UCSD-AML1 (cell line): Measurements from ENCODE around the gene RASA3.

Experiments used
- DNase-seq: peaks from one replicate; lab custom pipeline; 2025; ENCODE audit not compliant: unreplicated experiment; lab: John Stamatoyannopoulos, UW

Gene RASA3

DNA sequence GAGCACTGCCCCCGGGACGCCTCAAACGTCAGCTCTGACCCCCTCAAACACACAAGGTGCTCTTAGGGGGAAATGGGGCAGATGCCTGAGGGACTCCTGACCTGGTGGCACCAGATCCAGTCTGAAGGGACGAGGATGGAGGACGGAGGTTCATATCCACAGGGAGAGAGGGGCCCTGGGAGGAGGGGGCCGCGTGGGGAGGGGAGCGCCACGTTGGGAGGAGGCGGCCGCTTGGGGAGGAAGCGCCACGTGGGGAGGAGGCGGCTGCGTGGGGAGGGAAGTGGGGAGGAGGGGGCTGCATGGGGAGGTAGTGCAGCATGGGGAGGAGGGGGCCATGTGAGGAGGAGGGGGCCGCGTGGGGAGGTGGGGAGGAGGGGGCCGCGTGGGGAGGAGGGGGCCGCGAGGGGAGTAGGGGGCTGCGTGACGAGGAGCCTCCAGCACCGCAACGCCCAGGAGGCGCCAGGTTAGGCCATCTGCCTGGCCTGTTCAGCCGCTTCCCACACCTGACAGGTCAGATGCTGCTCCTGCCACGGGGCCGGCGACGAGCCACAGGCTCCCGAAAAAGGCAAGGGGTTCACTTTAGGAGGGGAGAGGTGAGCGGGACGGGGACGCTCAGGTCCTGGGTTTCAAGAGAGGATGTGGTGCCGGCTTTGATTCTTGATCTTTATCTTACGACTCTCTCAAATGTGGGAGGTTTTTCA is 121.9 kb downstream of the RASA3 start:
- DNase-seq = no peak

DNA sequence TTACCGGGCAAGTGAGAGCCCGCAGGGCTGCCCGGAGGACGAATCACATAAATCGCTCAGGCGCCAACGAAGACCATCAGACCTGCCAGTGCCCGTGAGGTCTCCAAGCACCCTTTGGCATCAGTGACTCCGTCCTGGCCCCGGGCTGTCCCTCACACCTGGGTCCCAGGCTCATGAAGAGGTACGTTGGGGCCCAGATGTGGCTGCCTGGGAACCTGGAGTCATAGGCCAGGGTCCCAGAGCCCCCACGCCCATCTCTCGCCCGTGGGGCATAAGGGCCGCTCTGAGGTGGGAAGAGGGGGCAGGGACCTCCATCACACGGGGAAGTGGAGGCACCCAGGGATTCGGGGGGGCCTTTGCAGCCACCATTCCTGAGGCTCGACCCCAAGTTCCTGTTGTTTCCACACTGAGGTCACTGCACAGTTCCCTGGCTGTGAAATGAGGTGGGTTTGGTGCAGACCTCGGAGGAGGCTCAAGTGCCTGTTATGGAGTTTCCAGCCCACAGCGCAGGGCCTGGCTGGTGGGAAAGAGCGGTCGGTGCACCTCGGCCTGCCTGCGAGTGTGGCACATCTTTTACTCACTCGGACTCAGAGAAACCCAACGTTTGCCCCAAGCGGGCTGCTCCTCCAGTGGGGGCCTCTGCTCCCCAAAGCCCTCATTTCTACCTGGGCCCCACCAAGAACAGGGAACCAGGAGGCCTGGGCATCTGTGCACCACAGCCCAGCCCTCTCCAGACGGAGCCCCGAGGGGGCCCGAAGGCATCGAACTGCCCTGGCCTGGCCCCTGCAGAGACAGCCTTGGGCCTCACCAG is 122.6 kb downstream of the RASA3 start:
- DNase-seq = no peak

DNA sequence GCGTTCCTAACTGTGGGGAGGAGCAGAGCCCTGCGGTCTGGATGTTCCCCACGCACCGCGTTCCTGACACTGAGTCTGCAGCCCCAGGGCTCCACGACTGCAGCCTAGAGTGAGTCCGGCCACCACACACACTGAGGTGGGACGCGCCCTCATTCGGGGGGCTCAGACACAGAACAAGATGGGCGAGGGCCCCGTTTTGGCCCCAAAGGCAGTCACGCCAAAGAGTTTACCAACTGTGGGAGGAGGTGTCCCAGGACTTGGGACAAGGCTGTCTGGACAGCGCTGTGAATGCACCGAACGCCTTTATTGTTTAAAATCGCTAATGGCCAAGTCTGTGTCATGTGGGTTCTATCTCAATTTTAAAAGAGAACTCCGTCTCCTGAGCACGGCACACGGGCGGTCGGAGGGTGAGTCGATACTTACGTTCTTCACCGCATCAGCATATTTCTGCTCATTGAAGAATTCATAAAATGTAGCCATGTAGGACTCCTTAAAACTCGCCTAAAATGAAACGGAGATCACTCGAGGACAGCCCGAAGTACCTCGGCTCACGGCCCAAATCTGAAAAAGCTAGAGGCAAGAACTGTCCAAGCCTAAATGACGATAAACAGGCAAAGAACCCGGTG is 123.3 kb downstream of the RASA3 start:
- no peak for DNase-seq

DNA sequence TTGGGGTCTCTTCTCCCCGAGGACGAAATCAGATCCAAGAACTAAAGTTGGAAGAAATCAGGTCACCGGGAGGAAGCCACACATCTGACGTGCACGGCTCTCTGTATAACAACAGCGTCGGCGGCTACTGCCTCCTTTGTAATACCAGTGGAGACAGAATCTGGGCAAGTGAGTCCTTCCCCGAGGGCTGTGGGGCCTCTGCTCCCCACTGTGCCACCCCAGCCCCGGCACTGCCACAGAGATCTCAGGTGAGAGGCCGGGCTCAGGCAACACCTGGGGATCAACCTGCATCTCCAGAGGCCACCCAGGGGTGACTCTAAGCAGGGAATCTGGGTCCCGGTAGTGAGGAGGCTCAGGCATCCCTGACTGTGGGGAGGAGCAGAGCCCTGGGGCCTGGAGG is 124.9 kb downstream of the RASA3 start:
- no peak for DNase-seq

DNA sequence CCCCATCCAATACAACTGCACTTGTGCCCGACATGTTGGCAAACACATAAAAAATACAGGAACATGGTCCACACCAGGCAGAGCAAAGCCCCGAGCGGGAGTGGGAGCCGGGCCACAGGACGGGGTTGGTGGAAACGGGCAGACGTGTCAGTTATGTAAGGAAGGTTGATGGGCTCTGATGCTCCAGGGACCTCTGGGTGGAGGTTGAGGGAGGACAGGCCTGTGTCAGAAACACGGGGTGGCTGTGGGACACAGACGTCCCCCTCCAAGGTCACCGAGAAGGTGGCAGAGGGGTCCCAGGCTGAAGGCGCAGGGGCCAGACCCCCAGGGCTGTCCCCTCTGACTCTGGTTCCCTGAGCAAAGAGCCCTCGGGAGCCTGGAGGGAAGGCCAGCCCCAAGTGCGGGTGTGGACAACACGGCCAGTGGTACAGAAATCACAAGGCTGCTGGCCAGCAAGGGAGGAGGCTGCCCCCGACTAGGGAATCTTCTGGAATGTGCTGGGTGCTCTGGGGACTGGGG is 127.2 kb downstream of the RASA3 start:
- DNase-seq = no peak

DNA sequence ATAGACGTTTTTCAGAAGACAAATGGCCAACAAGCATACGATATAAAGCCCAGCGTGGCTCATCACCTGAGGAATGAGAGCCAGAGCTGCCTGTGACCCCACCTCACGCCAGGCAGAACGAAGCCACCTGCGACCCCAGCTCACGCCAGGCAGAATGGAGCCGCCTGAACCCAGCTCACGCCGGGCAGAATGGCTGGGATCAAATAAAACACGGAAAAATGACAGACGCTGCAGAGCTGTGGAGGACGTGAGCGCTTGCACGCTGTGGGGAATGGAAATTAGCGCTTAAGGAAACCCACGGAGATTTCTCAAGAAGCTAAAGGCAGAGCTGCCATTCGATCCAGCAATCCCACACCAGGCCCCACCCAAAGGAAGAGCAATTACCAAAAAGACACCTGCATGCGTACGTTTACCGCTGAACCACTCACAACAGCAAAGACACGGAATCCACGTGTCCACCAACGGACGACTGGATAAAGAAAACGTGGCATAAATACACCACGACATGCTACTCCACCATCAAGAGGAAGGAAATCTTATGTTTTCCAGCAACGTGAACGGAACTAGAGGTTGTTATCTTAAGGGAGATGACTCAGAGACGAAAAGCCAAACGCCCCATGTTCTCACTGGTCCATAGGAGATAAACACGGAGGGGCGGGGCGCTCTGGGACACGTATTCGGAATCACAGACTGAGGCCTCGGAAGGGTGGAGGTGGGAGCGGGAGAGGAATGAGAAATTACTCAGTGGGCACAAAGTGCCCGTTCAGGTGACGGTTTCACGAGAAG is 127.8 kb downstream of the RASA3 start:
- DNase-seq = peak; percentile 22

DNA sequence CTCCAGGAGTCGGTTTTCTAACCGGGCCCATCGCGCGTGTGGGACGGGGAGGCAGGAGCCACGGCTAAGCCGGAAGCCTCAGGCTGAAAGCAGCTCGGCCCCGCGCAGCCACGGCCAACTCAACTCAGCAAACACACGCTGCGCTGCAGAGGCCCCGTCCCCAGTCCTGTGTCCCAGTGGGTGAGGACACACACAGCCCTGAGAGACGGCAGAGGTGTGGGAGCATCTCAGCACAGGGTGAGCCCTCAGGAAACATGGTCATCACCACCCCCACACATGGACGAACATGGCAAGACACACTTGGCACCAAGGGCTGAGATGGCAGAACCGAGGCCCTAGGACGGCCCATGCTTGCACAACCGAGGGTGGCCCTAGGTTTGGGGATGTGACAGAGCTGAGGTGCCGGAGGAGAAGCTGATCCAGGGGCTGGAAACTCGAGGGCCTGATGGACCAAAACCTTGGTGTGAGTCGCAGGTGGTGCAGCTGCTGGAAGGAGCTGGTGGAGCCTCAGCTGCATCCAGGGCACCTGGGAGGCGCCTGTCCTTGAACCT is 129.6 kb downstream of the RASA3 start:
- DNase-seq = no peak

DNA sequence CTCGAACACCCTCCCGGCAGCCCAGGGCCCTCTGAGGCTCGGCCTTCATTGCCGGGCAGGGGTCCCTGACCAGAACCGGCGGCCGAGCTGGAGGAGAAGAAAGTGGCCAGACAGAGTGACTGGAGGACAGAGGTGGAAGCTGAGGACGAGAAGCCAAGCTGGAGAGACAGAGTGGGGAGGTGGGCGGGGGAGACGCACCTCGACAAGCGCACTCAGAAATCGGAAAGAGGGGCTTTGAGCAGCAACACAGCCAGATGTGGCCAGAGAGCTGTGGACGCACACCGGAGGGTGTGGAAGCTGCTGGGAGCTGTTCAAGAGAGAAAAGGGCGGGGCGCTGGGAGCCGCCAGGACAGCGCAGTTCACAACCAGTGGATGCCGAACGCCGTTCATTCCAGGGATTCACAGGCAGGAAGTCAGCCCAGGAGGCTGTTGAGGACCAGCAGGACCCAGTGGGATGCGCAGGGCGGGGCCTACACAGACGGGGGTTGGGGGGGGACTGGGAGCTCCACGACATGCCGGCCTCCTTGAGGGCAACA is 130.3 kb downstream of the RASA3 start:
- no peak for DNase-seq

DNA sequence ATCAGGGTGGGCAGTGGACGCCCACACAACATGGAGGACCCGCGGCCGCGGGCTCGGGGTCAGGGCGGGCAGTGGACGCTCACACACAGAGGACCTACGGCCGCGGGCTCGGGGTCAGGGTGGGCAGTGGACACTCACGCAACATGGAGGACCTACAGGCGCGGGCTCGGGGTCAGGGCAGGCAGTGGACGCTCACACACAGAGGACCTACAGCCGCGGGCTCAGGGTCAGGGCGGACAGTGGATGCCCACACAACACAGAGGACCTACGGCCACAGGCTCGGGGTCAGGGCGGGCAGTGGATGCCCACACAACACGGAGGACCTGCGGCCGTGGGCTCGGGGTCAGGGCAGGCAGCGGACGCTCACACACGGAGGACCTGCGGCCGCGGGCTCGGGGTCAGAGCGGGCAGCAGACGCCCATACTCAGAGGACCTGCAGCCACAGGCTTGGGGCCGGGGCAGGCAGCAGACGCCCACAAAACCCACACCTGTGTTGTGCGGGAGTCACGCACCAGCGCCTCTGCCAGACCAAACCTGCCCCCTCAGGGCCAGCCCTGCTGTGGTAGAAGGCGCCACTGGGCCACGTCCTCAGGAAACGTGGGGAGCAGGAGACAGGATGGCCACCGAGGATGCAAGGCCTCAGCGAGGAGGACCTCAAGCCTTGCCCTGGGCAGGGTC is 131.0 kb downstream of the RASA3 start:
- no peak for DNase-seq

DNA sequence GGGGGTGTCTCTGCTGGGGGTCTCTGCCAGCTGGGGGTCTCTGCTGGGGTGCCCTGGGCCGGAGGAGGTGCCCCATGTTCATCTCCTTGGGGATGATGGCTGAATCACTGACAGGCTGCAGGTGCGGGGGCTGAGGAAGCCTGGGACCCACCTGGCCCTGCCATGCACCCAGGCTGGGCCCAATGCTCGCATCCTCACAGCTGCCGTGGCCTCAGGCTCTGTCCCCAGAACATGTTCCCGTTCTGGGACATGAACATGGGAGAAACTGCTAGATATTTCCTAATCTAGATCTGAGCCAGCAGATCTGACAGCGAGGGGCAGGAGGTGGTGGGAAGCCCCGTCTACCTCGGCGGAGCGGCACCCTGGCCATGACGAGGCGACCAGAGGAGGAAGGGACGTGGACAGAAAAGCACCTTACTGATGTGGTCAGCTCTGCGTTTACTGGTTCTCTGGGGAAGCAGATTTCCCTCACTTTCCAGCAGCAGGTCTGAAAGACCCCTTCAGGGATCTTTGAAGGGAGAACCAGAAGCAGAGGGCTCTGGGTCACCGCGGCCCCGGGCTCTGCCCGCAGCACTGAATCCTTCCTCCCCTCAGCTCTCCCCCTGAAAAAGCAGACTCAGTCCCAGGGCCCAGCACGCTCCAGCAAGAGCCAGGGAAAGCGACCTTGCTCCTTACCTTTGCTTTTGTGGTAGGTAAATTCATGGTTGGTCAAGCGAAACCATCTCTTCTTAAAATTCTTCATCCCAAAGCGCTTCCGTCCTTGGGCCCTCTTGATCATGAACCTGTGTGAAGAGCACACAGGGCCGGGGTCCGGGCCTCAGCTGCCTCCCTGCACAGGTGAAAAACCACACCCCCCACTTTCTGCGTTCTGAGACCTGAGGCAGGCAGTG is 132.0 kb downstream of the RASA3 start:
- no peak for DNase-seq

DNA sequence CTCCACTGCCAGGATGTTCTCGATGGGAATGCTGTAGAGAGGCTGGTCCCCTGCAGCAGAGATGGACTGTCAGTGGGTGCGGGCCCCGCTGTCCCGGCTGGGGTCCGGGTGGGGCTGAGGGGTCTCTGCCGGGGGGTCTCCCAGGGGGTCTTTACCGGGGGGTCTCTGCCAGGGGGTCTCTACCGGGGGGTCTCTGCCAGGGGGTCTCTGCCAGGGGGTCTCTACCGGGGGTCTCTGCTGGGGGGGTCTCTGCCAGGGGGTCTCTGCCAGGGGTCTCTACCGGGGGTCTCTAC is 132.9 kb downstream of the RASA3 start:
- DNase-seq = no peak

DNA sequence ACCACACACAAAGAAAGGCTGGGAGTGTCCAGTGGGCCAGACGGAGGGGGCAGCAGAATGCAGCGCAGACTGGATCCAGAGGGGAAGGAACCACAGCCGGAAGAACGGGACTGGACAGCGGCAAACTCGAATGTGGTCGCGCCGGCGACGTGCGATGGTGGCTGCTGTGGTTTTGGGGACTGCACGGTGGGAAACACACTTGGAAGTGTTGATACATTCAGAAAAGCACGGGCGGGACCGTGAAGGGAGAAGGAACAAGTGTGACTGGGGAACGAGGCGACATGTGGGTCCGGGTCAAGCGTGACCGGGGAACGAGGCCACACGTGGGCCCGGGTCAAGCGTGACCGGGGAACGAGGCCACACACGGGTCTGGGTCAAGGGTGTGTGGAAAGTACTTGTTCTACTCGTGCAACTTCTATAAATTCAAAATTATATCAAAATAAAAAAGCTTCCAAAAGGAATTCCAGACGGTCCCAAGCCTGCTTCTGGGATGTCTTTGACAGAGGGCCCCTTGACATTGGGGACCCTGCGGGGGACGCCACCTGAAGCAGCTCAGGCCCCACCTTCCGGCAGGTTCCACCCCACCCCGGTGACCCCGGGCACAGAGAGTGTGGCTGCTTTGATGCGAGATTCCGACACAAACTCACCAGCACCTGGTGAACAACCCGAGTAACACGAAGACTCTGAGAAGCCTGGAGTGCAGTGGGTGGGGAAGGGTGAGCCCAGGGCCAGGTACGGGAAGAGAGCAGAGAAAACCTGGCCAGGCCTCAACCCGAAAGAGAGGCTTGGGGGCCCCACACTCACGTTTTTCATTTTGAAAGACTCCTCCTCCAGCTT is 133.4 kb downstream of the RASA3 start:
- no peak for DNase-seq

DNA sequence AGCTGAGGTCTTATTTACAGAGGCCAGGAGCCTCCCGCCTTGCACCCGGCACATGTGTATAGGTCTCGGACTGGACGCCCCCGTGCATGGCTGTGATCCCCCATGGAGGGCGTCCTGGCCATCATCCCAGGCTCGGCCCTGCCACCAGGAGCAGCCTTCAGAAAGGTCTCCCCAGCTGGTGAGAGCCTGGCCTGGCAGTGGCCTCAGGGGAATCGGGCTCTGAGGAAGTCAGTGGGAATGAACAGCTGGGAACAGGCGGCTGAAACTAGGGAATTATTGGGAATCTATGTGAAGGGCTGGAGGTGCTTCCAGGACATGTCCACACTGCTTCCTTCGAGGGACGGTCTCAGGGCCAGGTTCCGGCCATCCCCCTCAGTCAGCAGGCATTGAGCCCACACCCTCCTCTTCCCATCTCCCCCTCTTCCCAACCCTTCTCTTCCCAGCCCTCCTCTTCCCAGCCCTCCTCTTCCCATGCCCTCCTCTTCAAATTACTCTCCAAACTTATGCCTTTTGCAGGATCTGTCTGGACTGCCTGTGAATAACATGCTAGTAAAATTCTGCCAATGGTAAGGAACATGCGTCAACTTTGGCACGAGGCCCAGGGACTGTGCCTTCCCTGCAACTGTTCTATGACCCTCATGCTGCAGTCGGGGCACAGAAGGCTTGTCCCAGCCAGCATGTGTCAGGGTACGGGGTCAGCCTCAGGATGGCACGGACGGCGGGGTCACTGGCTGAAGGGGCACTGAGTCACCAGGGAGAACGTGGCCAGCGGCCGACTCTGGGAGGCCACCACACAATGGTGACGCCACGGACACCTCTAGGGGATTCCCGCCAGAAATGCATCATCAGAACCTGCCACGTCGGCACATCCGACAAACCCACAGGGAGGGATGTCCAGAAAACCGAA is 134.3 kb downstream of the RASA3 start:
- no peak for DNase-seq

DNA sequence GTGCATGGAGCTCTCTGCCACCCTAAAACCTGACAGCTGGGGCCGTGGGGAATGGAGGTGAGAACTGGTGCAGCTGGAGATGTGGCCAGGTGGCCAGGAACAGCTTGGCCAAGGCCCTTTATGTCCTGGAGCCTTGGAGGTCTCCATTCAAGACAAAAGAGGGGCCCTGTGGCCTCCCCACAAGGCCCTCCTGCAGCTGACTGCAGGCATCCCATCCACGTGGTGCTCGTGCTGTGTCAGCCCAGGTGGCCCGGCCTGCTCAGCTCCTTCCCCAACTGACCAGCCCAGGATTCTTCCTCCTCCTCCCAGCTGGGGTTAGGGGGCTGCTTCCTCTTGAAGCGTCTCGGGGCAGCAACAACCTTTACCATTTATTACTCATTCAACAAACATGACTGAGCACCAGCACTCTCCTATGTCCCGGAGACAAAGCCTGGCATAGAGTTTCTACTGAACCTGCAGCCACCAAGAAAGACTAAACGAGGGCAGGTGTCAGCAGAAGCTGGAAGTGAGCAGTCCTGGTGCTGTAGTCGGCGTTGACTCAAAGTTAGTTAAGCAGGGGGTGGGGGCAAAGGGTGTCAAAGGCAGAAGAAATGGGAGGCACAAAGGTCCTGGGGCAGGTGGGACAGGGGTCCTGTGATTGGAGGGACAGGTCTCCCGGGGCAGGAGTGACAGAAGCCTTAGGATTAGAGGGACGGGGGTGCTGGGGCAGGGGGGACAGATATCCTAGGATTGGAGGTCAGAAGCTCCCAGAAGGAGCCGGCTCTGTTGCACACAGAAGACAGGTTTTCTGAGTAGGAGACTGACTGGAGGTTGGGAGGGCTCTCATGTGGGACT is 135.3 kb downstream of the RASA3 start:
- no peak for DNase-seq

DNA sequence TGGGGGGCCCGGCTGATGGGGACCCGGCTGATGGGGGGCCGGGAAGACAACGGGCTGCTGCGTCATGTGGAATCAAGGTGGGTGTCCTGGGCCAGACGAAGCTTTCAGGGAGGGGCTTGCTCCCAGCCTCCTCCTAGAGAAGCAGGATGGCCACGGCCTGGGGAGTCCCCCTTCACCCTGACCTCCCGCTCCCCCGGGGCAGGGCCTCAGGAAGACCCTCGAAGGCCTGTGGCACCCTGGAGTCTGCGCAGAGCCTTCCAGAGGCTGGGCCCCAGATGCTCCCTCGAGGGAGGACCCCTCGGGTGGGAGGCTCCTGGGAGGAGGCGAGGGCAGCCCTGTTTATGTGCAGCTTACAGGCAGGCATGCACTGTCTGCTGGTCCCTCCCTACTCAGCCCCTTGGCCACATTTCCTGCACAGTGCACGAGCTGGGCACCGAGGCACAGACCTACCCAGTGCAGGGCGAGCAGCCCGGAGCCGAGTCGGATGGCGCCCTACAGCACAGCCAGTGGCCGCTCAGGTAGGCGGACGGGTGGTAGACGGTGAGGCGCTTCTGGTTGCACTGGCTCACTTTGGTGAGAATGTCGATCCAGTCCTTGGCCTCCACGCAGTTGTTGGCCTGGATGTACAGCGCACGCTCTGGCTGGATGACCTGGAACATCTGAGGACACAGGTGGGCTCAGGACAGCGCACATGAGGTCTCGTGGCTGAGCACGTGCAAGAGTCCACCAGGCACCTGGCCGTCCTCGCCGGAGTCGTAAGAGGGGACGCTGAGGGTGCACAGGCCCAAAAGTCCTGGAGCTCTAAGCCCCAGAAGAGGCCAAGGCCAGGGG is 136.1 kb downstream of the RASA3 start:
- DNase-seq = no peak
